Left renal cortex interstitium (tissue), 4 donors: Measurements from ENCODE around the gene DDHD1. TPM values are rescaled to one million over a fixed set of nuclear protein-coding genes. Genes with fewer than 3 reads are reported as not detected.

Experiments used
- DNase-seq, 4 donors: peaks; one replicate each; pipeline ENCODE4 v3.0.0-alpha.2; 2013; ENCODE audit warnings: low read depth in 4 of 4, low spot score in 2 of 4, missing footprints in 1 of 4
- polyA plus RNA-seq, 4 donors: library from polyadenylated mRNA; unstranded; fragments of 120-200 nt; gene quantifications; one replicate each; pipeline ENCODE4 v1.2.1, GENCODE V29; 2013; ENCODE audit not compliant: insufficient read length in 4 of 4

DDHD1 gene
- polyA plus RNA-seq, 4 donors = 7.7 to 15.6 (median 11.1) TPM

GRCh38 chr14:53002576-53002975 lies 150.5 kb downstream of the DDHD1 start:
- DNase-seq = no peak

- DNase-seq = no peak
Measured at GRCh38 chr14:53001787-53002378, 151.2 kb downstream of the DDHD1 start.

- DNase-seq = no peak
Measured at GRCh38 chr14:52998376-52999015, 154.6 kb downstream of the DDHD1 start.

- no peak for DNase-seq
Measured at GRCh38 chr14:52996493-52996892, 156.6 kb downstream of the DDHD1 start.

- DNase-seq = no peak
Measured at GRCh38 chr14:52995998-52996397, 157.1 kb downstream of the DDHD1 start.

DNA sequence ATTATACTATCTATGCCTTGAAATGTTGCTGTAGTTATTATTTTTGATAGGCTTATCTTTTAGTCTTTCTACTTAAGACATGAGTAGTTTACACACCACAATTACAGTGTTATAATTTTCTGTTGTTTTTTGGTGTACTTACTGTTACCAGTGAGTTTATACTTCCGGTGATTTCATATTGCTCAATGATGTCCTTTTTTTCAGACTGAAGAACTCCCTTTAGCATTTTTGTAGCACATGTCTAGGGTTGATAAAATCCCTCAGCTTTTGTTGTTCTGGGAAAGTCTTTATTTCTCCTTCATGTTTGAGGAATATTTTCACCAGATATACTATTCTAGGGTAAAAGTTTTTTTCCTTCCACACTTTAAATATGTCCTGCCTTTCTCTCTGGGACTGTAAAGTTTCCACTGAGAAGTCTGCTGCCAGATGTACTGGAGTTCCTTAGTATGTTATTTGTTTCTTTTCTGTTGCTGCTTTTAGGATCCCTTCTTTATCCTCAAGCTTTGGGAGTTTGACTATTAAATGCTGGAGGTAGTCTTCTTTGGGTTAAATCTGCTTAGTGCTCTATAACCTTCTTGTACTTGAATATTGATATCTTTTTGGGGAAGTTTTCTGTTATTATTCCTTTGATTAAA lies 160.8 kb downstream of the DDHD1 start:
- DNase-seq = no peak

- DNase-seq = no peak
Measured at GRCh38 chr14:52988139-52988538, 165.0 kb downstream of the DDHD1 start.

GRCh38 chr14:52987514-52987913 lies 165.6 kb downstream of the DDHD1 start:
- no peak for DNase-seq

GRCh38 chr14:52987042-52987441 lies 166.1 kb downstream of the DDHD1 start:
- no peak for DNase-seq

Other genes with a start within 250 kb of the DDHD1 start
- 100 to 1,000 TPM; 147 to 185 (median 169) TPM for gene FERMT2, start 202.3 kb downstream of the DDHD1 start, polyA plus RNA-seq